Psoas muscle (tissue), 8 donors: ENCODE data around the gene DOC2A. TPM values are rescaled to one million over a fixed set of nuclear protein-coding genes. Genes with fewer than 3 reads are reported as not detected.
"Not testable (repeated sequence)": the region's sequence is repeated elsewhere in the genome, so short reads cannot be mapped to it uniquely, and the experiment has no call there.

Source experiments
- ATAC-seq, 4 donors: fragments of 200-7000 bp; cut with Tn5 transposase; one replicate each; pipeline ENCODE4 v1.9.1; 2020; ENCODE audit warnings: moderate library complexity in 3 of 4, mild to moderate bottlenecking in 2 of 4
- DNase-seq, 2 donors: peaks; one replicate each; pipeline ENCODE4 v3.0.0-alpha.2; 2020
- H3K27ac ChIP-seq: fragments of 200-600 bp; one replicate; pipeline ENCODE4 v1.8.0; 2022
- H3K27me3 ChIP-seq, 3 donors: fragments of 200-600 bp in 1 of 3; one replicate each; pipeline versions ENCODE4 v1.6.1 to v1.8.0; 2013 to 2022; ENCODE audit warnings: low read length in 2 of 3, mild to moderate bottlenecking in 2 of 3, moderate library complexity in 1 of 3; ENCODE audit not compliant: insufficient read depth in 3 of 3
- H3K36me3 ChIP-seq, 2 donors: fragments of 200-600 bp in 1 of 2; one replicate each; pipeline versions ENCODE4 v1.6.1 to v1.8.0; 2013 to 2022; ENCODE audit warnings: low read depth in 1 of 2, mild to moderate bottlenecking in 1 of 2, moderate library complexity in 1 of 2; ENCODE audit not compliant: insufficient read depth in 1 of 2
- H3K4me1 ChIP-seq: fragments of 200-600 bp; one replicate; pipeline ENCODE4 v1.8.0; 2022
- H3K4me3 ChIP-seq: fragments of 200-600 bp; one replicate; pipeline ENCODE4 v1.8.0; 2022; ENCODE audit warnings: mild to moderate bottlenecking
- H3K9me3 ChIP-seq: fragments of 200-600 bp; one replicate; pipeline ENCODE4 v1.8.0; 2022
- WGBS, 3 donors: extraction: QIAGEN DNeasy Blood & Tissue Kit; methylation state at CpG; one replicate each; pipeline versions ENCODE4 v1.1.6 to v1.1.7; 2013; 5-methylcytosine and 5-hydroxymethylcytosine counted together
- intact Hi-C, 2 donors: fragments of 100-400 bp; cut with DNase I; formaldehyde crosslinking; loops; one replicate each; pipeline versions ENCODE4 v1.11.0 to v1.14.2; 2022
- polyA plus RNA-seq, 3 donors: library from polyadenylated mRNA; stranded (reverse); fragments of 200-250 nt; gene quantifications; one replicate each; pipeline ENCODE4 v1.2.3, GENCODE V29; 2013
- total RNA-seq, 4 donors: library from RNA; stranded (reverse); fragmentation: NEBNext Ultra II Directional in 2 of 4; extraction: Animal tissue kit (Norgen Biotek cat#: 25700) in 2 of 4; gene quantifications; one replicate each; pipeline versions ENCODE4 v1.2.1 to v1.2.4, GENCODE V29; 2021 to 2023
- TF ChIP-seq, protein P1 (sequence below): fragments of 200-600 bp; IDR thresholded peaks from one replicate; pipeline ENCODE4 v1.8.0; 2022; ENCODE audit warnings: antibody characterized with exemption
- donor health status: healthy with polysubstance abuse.
- donor health status: DM: no; HTN: no; CAD: no; lungs with moderate emphysema.
- donor health status: Bipolar disorder and iron deficiency.
- donor health status: healthy.
- donor health status: DM: yes; HTN: yes; CAD: no.
- donor health status: DM: no; HTN: no; CAD: no.
- donor health status: DM: no; HTN: no; CAD: no.
- donor health status: DM: yes; HTN: yes; CAD: no.

The DOC2A gene
- total and polyA plus RNA-seq, 7 donors, result 0.11 to 0.51 (median 0.15) TPM; not detected in 2

DNA sequence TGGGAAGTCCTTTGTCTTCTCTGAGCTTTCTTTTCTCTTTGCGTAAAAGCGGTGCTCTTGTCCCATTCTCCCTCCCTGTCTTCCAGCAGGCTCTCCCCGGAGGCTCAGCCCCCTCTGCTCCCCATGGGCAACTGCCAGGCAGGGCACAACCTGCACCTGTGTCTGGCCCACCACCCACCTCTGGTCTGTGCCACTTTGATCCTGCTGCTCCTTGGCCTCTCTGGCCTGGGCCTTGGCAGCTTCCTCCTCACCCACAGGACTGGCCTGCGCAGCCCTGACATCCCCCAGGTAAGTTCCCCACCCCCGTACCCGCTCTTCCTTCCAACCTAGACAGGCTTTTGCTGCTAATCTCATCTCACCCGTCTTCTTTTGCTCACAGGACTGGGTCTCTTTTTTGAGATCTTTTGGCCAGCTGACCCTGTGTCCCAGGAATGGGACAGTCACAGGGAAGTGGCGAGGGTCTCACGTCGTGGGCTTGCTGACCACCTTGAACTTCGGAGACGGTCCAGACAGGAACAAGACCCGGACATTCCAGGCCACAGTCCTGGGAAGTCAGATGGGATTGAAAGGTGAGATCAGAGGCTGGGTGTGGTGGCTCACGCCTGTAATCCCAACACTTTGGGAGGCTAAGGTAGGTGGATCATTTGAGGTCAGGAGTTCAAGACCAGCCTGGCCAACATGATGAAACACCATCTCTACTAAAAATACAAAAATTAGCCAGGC, 47.6 kb downstream of the DOC2A start:
- H3K4me3 ChIP-seq, result peak overlapping the region; percentile 75
- DNase-seq, result no peak
- ATAC-seq, result no peak
- 80 to 85% (median 82%) methylated on average over 14 of the region's 14 CpGs for WGBS, 3 donors
- intact Hi-C loops, result loop anchor here in 1 of 2 donors (5.0 kb wide), 1 partner anchor 36 kb away; the partner anchor contains the start of gene KCTD13
- TF ChIP-seq, protein P1, sequence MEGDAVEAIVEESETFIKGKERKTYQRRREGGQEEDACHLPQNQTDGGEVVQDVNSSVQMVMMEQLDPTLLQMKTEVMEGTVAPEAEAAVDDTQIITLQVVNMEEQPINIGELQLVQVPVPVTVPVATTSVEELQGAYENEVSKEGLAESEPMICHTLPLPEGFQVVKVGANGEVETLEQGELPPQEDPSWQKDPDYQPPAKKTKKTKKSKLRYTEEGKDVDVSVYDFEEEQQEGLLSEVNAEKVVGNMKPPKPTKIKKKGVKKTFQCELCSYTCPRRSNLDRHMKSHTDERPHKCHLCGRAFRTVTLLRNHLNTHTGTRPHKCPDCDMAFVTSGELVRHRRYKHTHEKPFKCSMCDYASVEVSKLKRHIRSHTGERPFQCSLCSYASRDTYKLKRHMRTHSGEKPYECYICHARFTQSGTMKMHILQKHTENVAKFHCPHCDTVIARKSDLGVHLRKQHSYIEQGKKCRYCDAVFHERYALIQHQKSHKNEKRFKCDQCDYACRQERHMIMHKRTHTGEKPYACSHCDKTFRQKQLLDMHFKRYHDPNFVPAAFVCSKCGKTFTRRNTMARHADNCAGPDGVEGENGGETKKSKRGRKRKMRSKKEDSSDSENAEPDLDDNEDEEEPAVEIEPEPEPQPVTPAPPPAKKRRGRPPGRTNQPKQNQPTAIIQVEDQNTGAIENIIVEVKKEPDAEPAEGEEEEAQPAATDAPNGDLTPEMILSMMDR, result no peak
- no peaks in the 10 kb centered on the region for H3K4me1 ChIP-seq
- H3K36me3 ChIP-seq, result peaks cover under 1 to 21% of the 10 kb centered on the region in 2 donors
- H3K9me3 ChIP-seq, result no peaks in the 10 kb centered on the region
- H3K27ac ChIP-seq, result peak overlapping the region; percentile 83
- no peaks in the 10 kb centered on the region for H3K27me3 ChIP-seq

DNA sequence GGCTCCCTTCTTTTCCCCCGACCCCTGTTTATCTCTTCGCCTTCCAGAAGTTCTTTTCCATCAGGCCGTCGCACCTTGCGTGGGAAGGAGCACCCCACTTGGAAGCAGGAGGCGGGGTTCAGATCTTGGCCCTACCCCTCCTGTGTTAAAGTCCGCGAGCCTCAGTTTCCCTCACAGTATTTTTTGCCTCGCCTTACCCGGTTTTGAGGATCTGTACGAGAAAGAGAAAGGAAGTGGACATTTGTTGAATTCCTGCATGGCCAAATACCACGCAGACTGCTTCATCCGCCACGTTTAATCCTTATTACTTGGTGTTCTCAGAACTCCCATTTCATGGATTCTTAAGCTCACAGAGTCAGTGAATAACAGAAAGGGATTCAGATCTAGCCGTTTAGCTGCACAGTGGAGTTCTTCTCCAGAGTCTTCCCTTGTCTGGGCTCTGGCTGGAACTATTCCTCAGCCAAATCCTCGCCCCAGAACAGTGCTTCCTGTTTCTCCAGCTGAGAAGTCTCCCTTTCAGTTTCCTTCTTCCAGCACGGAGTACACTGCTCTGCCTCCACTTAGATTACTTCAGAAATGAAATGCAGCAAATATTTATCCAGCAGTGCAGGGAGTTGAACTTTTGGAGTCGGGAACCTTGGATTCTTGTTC, 48.4 kb downstream of the DOC2A start:
- DNase-seq (no peak), ATAC-seq (peak in 2 of 4 donors; percentile 25 to 38)
- no peaks in the 10 kb centered on the region for H3K9me3 ChIP-seq
- TF ChIP-seq, protein P1, result no peak
- intact Hi-C loops, result loop anchor here in 1 of 2 donors (5.0 kb wide), 1 partner anchor 35 kb away; the partner anchor contains the start of gene KCTD13
- 5 to 9% (median 8%) methylated on average over 18 of the region's 18 CpGs for WGBS, 3 donors
- no peaks in the 10 kb centered on the region for H3K27me3 ChIP-seq
- peaks cover 0 to 16% of the 10 kb centered on the region in 2 donors for H3K36me3 ChIP-seq
- H3K4me3 ChIP-seq, result peak overlapping the region; percentile 75
- H3K27ac ChIP-seq, result peak overlapping the region; percentile 83
- H3K4me1 ChIP-seq, result no peaks in the 10 kb centered on the region

DNA sequence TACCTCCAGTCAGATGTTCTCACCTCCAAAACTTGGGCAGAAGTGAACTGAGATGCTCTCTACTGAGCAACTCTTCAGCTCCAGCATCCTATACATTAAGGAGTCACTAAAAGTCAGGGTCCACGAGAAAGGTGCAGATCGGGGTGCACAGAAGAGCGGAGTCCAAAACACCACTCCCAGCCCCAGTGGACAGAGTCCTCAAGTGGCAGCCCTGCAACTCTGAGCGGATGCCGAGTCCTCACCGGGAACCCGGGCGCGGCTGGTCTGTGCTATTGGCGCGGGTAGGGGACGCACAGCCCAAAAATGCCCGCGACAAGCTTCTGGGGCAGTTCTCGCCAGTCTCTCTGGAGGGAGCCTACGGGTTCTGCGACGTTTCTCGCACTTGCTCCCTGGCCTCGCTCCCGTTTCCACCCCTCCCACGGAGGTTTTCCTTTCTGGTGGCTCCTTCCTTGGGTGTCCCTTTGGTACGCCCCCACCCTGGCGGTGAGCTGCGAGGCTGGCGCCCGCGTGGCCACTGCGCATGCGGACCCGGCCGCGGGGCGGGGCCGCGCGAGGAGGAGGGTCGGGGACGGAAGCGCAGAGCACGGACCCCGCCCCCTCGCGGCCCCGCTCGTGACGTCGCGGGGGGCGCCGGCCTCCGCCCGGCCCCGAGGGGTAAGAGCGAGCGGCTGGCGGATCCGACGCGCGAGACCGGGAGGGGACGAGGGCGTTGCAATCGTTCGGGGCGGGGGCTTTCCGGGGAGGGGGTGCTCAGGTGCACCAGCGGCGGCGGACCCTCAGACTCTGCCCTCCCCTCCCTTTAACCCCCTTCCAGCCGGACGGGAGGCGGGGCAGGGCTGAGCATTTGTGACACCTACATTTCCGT, 49.1 kb downstream of the DOC2A start, which contains the start of gene TMEM219:
TSS of gene TMEM219 (plus strand) at position 601 of the 865 bp plus-strand sequence. CDS start 1,065 bp downstream, outside the sequence.
- peak; percentile 91 to 95 for DNase-seq
- intact Hi-C loops, result loop anchor here in 1 of 2 donors (5.0 kb wide), 1 partner anchor 34 kb away; the partner anchor contains the start of gene KCTD13
- 0 to 2% (median 1%) methylated on average over 58 to 75 of the region's 75 CpGs for WGBS, 3 donors

DNA sequence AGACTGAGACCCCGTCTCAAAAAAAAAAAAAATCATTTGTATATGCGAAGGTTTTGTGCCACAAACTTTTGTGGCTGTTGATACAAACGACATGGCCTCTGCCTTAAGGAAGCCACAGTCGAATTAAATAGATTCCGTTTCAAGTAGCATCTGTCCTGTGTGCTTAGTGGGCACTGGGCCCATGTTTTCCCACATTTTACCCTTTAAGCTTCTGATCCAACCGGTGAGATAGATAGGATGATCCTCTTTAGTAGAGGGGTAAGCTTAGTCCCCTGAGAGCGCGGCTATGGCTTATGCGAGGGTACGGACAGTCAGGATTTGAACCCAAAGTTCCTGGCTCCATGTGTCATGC, 49.7 kb downstream of the DOC2A start:
- Histone ChIP-seq H3K27ac (peak overlapping the region; percentile 83), H3K36me3 (peaks cover 0 to 9% of the 10 kb centered on the region in 2 donors), H3K4me3 (peak overlapping the region; percentile 75), H3K4me1 (no peaks in the 10 kb centered on the region), H3K9me3 (no peaks in the 10 kb centered on the region), H3K27me3 (no peaks in the 10 kb centered on the region)
- TF ChIP-seq, protein P1, result no peak
- ATAC-seq (peak in 1 of 4 donors; percentile 5), DNase-seq (no peak)
- WGBS, 3 donors, result 45 to 47% (median 47%) methylated on average over 10 of the region's 10 CpGs
- intact Hi-C loops, result loop anchor here in 1 of 2 donors (5.0 kb wide), 1 partner anchor 34 kb away; the partner anchor contains the start of gene KCTD13

More for the DNA sequence above, 49.1 kb downstream of the DOC2A start, which contains the start of gene TMEM219:
- Histone ChIP-seq H3K4me1 (no peaks in the 10 kb centered on the region), H3K27ac (peak within 1 kb of the TSS; percentile 83), H3K27me3 (no peaks in the 10 kb centered on the region), H3K36me3 (peaks cover 0 to 9% of the 10 kb centered on the region in 2 donors), H3K9me3 (no peaks in the 10 kb centered on the region), H3K4me3 (peak within 1 kb of the TSS; percentile 75)
- ATAC-seq, result peak; percentile 98 to 99 (median 99)
- TF ChIP-seq, protein P1, result peak; percentile 45

DNA sequence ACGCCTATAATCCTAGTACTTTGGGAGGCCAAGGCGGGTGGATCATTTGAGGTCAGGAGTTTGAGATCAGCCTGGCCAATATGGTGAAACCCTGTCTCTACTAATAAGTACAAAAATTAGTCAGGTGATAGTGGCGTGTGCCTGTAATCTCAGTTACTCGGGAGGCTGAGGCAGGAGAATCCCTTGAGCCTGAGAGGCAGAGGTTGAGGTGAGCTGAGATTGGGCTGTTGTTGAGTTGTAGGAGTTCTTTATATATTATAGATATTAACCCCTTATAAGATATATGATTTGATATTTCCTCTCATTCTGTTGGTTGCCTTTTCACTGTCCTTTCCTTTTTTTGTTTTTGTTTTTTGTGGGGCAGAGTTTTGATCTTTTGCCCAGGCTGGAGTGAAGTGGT, 51.0 kb downstream of the DOC2A start:
- 85 to 88% (median 87%) methylated on average over 4 of the region's 4 CpGs for WGBS, 3 donors
- H3K36me3 ChIP-seq, H3K9me3 ChIP-seq, ATAC-seq, DNase-seq, H3K27ac ChIP-seq, H3K4me3 ChIP-seq, H3K27me3 ChIP-seq, H3K4me1 ChIP-seq: not testable (repeated sequence)
- intact Hi-C loops, result loop anchor here in 1 of 2 donors (5.0 kb wide), 2 partner anchors 33 to 42 kb away; partner anchors contain the start of gene KCTD13
